H9 (cell line): Measurements from ENCODE around the gene DCAF7. TPM values are rescaled to one million over a fixed set of nuclear protein-coding genes. Genes with fewer than 3 reads are reported as not detected.
A peak's percentile ranks its signal among the peaks of the same experiment; 100 is the strongest.

Source experiments
- DNase-seq: peaks from one replicate; pipeline ENCODE4 v3.0.0-alpha.2; 2017
- H2AFZ ChIP-seq: one replicate; pipeline ENCODE4 v1.6.1; 2013; ENCODE audit warnings: mild to moderate bottlenecking, low read length, control low read depth, moderate library complexity
- H2AK5ac ChIP-seq: 2 replicates; pipeline ENCODE4 v1.6.1; 2013; ENCODE audit warnings: low read length, control low read depth, mixed read lengths; ENCODE audit not compliant: insufficient read length
- H2BK120ac ChIP-seq: one replicate; pipeline ENCODE4 v1.6.1; 2013; ENCODE audit warnings: low read depth, mild to moderate bottlenecking, low read length, control low read depth, inconsistent platforms; ENCODE audit not compliant: poor library complexity, severe bottlenecking
- H2BK12ac ChIP-seq: 2 replicates; pipeline ENCODE4 v1.6.1; 2013; ENCODE audit warnings: low read length, control low read depth, mixed read lengths, low read depth; ENCODE audit not compliant: insufficient read length
- H2BK15ac ChIP-seq: 2 replicates; pipeline ENCODE4 v1.6.1; 2013; ENCODE audit warnings: low read depth, low read length, control low read depth
- H2BK20ac ChIP-seq: one replicate; pipeline ENCODE4 v1.6.1; 2013; ENCODE audit warnings: low read depth, mild to moderate bottlenecking, low read length, control low read depth, inconsistent platforms; ENCODE audit not compliant: poor library complexity, severe bottlenecking
- H2BK5ac ChIP-seq: 2 replicates; pipeline ENCODE4 v1.6.1; 2013; ENCODE audit warnings: low read length, control low read depth, mixed read lengths; ENCODE audit not compliant: insufficient read length
- H3K14ac ChIP-seq: 2 replicates; pipeline ENCODE4 v1.6.1; 2013; ENCODE audit warnings: low read length, control low read depth; ENCODE audit not compliant: insufficient read depth
- H3K18ac ChIP-seq: 2 replicates; pipeline ENCODE4 v1.6.1; 2013; ENCODE audit warnings: low read depth, mild to moderate bottlenecking, mixed read lengths, low read length, control low read depth; ENCODE audit not compliant: insufficient read length
- H3K23ac ChIP-seq: 2 replicates; pipeline ENCODE4 v1.6.1; 2013; ENCODE audit warnings: low read length, control low read depth, mixed read lengths, low read depth; ENCODE audit not compliant: insufficient read length
- H3K23me2 ChIP-seq: 2 replicates; pipeline ENCODE4 v1.6.1; 2013; ENCODE audit warnings: low read depth, mild to moderate bottlenecking, mixed read lengths, low read length, control low read depth; ENCODE audit not compliant: insufficient read length, poor library complexity, severe bottlenecking
- H3K27ac ChIP-seq: 2 replicates; pipeline ENCODE4 v1.5.1; 2013; ENCODE audit warnings: low read length, control low read depth, mixed read lengths, low read depth; ENCODE audit not compliant: insufficient read length
- H3K27me3 ChIP-seq: 2 replicates; pipeline ENCODE4 v1.6.1; 2013; ENCODE audit warnings: low read length, control low read depth, inconsistent platforms; ENCODE audit not compliant: insufficient read depth
- H3K4ac ChIP-seq: 2 replicates; pipeline ENCODE4 v1.6.1; 2013; ENCODE audit warnings: low read depth, mild to moderate bottlenecking, control low read depth, inconsistent platforms, low read length, moderate library complexity
- H3K4me1 ChIP-seq: 2 replicates; pipeline ENCODE4 v1.6.1; 2013; ENCODE audit warnings: low read length, control low read depth, inconsistent platforms; ENCODE audit not compliant: insufficient read depth
- H3K4me2 ChIP-seq: 2 replicates; pipeline ENCODE4 v1.6.1; 2013; ENCODE audit warnings: low read length, control low read depth, mixed read lengths; ENCODE audit not compliant: insufficient read length, insufficient read depth
- H3K56ac ChIP-seq: 2 replicates; pipeline ENCODE4 v1.6.1; 2013; ENCODE audit warnings: low read depth, mild to moderate bottlenecking, mixed read lengths, low read length, control low read depth; ENCODE audit not compliant: insufficient read length
- H3K79me1 ChIP-seq: 2 replicates; pipeline ENCODE4 v1.6.1; 2013; ENCODE audit warnings: low read depth, mild to moderate bottlenecking, moderate library complexity, low read length, control low read depth, inconsistent platforms; ENCODE audit not compliant: insufficient read depth, poor library complexity, severe bottlenecking
- H3K79me2 ChIP-seq: 2 replicates; pipeline ENCODE4 v1.6.1; 2013; ENCODE audit warnings: low read length, control low read depth, inconsistent platforms; ENCODE audit not compliant: insufficient read depth
- H3K9ac ChIP-seq: 2 replicates; pipeline ENCODE4 v1.6.1; 2013; ENCODE audit warnings: low read length, control low read depth, mixed read lengths; ENCODE audit not compliant: insufficient read length; ENCODE audit errors: extremely low read depth
- H3K9me3 ChIP-seq: one replicate; pipeline ENCODE4 v1.6.1; 2013; ENCODE audit warnings: low read depth, low read length, inconsistent platforms; ENCODE audit not compliant: control insufficient read depth
- H3T11ph ChIP-seq: one replicate; pipeline ENCODE4 v1.6.1; 2013; ENCODE audit warnings: mild to moderate bottlenecking, low read length, control low read depth, inconsistent platforms
- H4K20me1 ChIP-seq: one replicate; pipeline ENCODE4 v1.6.1; 2013; ENCODE audit not compliant: control insufficient read depth, insufficient read length, insufficient read depth
- H4K5ac ChIP-seq: 2 replicates; pipeline ENCODE4 v1.6.1; 2013; ENCODE audit warnings: low read depth, mild to moderate bottlenecking, mixed read lengths, low read length, control low read depth; ENCODE audit not compliant: insufficient read length
- H4K8ac ChIP-seq: replicated peaks from 2 replicates; pipeline ENCODE4 v1.6.1; 2013; ENCODE audit warnings: low read length, control low read depth, mixed read lengths, low read depth; ENCODE audit not compliant: insufficient read length
- H4K91ac ChIP-seq: 2 replicates; pipeline ENCODE4 v1.6.1; 2013; ENCODE audit warnings: low read depth, mild to moderate bottlenecking, moderate library complexity, mixed read lengths, low read length, control low read depth; ENCODE audit not compliant: insufficient read length
- H3K27ac Mint-ChIP-seq, 3 experiments: 2 replicates in 2 of 3; 3 replicates in 1 of 3; pipeline ENCODE4 v1.8.0; 2020 to 2021; ENCODE audit warnings: mixed read lengths in 3 of 3, mild to moderate bottlenecking in 1 of 3, moderate library complexity in 1 of 3
- H3K27me3 Mint-ChIP-seq: 2 replicates; pipeline ENCODE4 v1.8.0; 2021; ENCODE audit warnings: low read depth, mild to moderate bottlenecking, moderate library complexity, mixed read lengths
- H3K36me3 Mint-ChIP-seq, 3 experiments: 2 replicates in 2 of 3; 3 replicates in 1 of 3; pipeline ENCODE4 v1.8.0; 2020 to 2021; ENCODE audit warnings: low read depth in 3 of 3, mixed read lengths in 3 of 3; ENCODE audit not compliant: insufficient read depth in 1 of 3
- H3K4me1 Mint-ChIP-seq, 2 experiments: 2 replicates each; pipeline ENCODE4 v1.8.0; 2020; ENCODE audit warnings: mixed read lengths in 2 of 2
- H3K4me3 Mint-ChIP-seq, 2 experiments: 2 replicates in 1 of 2; 3 replicates in 1 of 2; pipeline ENCODE4 v1.8.0; 2020 to 2021; ENCODE audit warnings: mild to moderate bottlenecking in 2 of 2, mixed read lengths in 2 of 2, moderate library complexity in 1 of 2
- H3K9me3 Mint-ChIP-seq, 2 experiments: 2 replicates in 1 of 2; 3 replicates in 1 of 2; pipeline ENCODE4 v1.8.0; 2020; ENCODE audit warnings: mild to moderate bottlenecking in 2 of 2, mixed read lengths in 2 of 2, moderate library complexity in 1 of 2
- total RNA-seq: library from RNA; stranded (reverse); gene quantifications from 2 replicates; pipeline ENCODE4 v1.2.1, GENCODE V29; 2021
- TF ChIP-seq, protein P1 (sequence below): fragments of 200-600 bp; sonication (generic); conservative IDR thresholded peaks from 3 replicates; pipeline ENCODE4 v1.8.0; 2021; ENCODE audit warnings: antibody characterized with exemption, mild to moderate bottlenecking

Gene DCAF7
- total RNA-seq, 1 experiment from 2014 or later = 86.2 TPM

DNA sequence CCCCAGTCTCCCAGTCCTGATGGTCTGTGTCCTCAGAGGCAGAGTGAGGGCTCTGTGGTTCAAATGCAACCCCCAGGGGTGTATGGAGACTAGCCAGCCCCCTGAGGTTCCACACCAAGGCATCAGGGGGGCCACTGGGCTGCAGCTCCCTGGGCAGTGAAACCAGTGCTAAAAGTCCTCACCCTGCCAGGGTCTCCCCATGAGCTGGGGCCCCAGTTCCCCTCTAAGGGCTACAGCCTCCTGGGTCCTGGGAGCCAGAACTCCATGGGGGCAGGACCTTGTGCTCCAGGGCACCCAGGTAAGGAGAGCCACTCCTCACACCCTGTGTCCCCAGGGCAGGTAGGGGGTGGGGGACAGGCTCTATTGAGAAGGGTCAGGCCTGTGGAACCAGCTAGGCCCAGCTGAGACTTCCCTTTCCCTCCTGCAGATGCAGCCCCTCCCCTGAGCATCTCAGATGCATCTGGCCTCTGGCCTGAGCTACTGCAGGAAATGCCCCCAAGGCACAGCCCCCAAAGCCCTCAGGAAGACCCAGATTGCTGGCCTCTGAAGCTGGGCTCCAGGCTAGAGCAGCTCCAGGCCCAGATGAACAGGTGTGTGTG is 6.4 kb upstream of the DCAF7 start:
- Mint-ChIP-seq H3K36me3 (no peaks in the 10 kb centered on the region), H3K9me3 (no peaks in the 10 kb centered on the region; a peak in 1 of 5 replicates), H3K27me3 (peaks cover 7% of the 10 kb centered on the region), H3K4me3 (no peak overlapping the region), H3K27ac (no peak overlapping the region; a peak in 1 of 7 replicates), H3K4me1 (peaks cover 8 to 19% of the 10 kb centered on the region in 2 experiments)
- Histone ChIP-seq H2BK20ac (no peak overlapping the region), H2AK5ac (no peak overlapping the region), H3K9ac (no peak overlapping the region), H3K23ac (no peak overlapping the region), H3K23me2 (no peaks in the 10 kb centered on the region), H4K20me1 (no peaks in the 10 kb centered on the region), H2BK12ac (no peak overlapping the region), H2BK5ac (no peak overlapping the region), H3K4ac (no peak overlapping the region), H3K79me1 (no peaks in the 10 kb centered on the region), H3K27ac (no peak overlapping the region), H4K8ac (no peak overlapping the region), H3K4me1 (no peaks in the 10 kb centered on the region; the same call in 1 of the 2 replicates), H3K9me3 (no peaks in the 10 kb centered on the region), H3K14ac (peak overlapping the region; percentile 45; the same call in 1 of the 2 replicates), H3K27me3 (no peaks in the 10 kb centered on the region; the same call in 1 of the 2 replicates), H3K4me2 (no peak overlapping the region), H4K5ac (no peak overlapping the region), H3K18ac (no peak overlapping the region), H4K91ac (no peak overlapping the region), H3T11ph (no peak overlapping the region), H3K56ac (no peak overlapping the region), H3K79me2 (no peaks in the 10 kb centered on the region), H2AFZ (no peak overlapping the region), H2BK120ac (no peak overlapping the region), H2BK15ac (no peak overlapping the region)
- TF ChIP-seq, protein P1, sequence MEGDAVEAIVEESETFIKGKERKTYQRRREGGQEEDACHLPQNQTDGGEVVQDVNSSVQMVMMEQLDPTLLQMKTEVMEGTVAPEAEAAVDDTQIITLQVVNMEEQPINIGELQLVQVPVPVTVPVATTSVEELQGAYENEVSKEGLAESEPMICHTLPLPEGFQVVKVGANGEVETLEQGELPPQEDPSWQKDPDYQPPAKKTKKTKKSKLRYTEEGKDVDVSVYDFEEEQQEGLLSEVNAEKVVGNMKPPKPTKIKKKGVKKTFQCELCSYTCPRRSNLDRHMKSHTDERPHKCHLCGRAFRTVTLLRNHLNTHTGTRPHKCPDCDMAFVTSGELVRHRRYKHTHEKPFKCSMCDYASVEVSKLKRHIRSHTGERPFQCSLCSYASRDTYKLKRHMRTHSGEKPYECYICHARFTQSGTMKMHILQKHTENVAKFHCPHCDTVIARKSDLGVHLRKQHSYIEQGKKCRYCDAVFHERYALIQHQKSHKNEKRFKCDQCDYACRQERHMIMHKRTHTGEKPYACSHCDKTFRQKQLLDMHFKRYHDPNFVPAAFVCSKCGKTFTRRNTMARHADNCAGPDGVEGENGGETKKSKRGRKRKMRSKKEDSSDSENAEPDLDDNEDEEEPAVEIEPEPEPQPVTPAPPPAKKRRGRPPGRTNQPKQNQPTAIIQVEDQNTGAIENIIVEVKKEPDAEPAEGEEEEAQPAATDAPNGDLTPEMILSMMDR = no peak
- DNase-seq = peak; percentile 44
